Epithelial cell of prostate (primary cell): ENCODE measurements around the gene ACOT4.
"Not testable (repeated sequence)": the region's sequence is repeated elsewhere in the genome, so short reads cannot be mapped to it uniquely, and the experiment has no call there.

Experiments
- DNase-seq: peaks from one replicate; pipeline ENCODE4 v3.0.0-alpha.2; 2011; ENCODE audit warnings: low read depth, low spot score
- H3K27ac ChIP-seq: fragments of 450-650 bp; 2 replicates; pipeline ENCODE4 v1.5.1; 2017; ENCODE audit warnings: mild to moderate bottlenecking

The ACOT4 gene

GRCh38 chr14:73591690-73592449, at the start of gene ACOT4:
TSS of gene ACOT4 (plus strand) at chr14:73591873. CDS start at chr14:73591960, 87 bp downstream.
- DNase-seq: no peak
- H3K27ac ChIP-seq: no peak within 1 kb of the TSS

- H3K27ac ChIP-seq, DNase-seq: not testable (repeated sequence)
Observed at GRCh38 chr14:73542961-73543360, 48.7 kb upstream of the ACOT4 start.

- not testable (repeated sequence) for H3K27ac ChIP-seq, DNase-seq
Observed at GRCh38 chr14:73545353-73545752, 46.3 kb upstream of the ACOT4 start.

- DNase-seq, H3K27ac ChIP-seq: not testable (repeated sequence)
Observed at GRCh38 chr14:73549097-73549496, 42.6 kb upstream of the ACOT4 start.

GRCh38 chr14:73549889-73550524, 41.7 kb upstream of the ACOT4 start:
- not testable (repeated sequence) for DNase-seq, H3K27ac ChIP-seq

GRCh38 chr14:73553845-73554244, 37.8 kb upstream of the ACOT4 start:
- DNase-seq: no peak
- no peak overlapping the region for H3K27ac ChIP-seq

- DNase-seq, H3K27ac ChIP-seq: not testable (repeated sequence)
Observed at GRCh38 chr14:73557201-73557600, 34.5 kb upstream of the ACOT4 start.

GRCh38 chr14:73558238-73558637, 33.4 kb upstream of the ACOT4 start:
- not testable (repeated sequence) for H3K27ac ChIP-seq, DNase-seq

GRCh38 chr14:73562256-73562655, 29.4 kb upstream of the ACOT4 start:
- DNase-seq, H3K27ac ChIP-seq: not testable (repeated sequence)

GRCh38 chr14:73562696-73563095, 29.0 kb upstream of the ACOT4 start:
- not testable (repeated sequence) for H3K27ac ChIP-seq, DNase-seq

- DNase-seq, H3K27ac ChIP-seq: not testable (repeated sequence)
Observed at GRCh38 chr14:73566431-73566830, 25.2 kb upstream of the ACOT4 start.

- H3K27ac ChIP-seq, DNase-seq: not testable (repeated sequence)
Observed at GRCh38 chr14:73566935-73567334, 24.7 kb upstream of the ACOT4 start.

- DNase-seq: no peak
- H3K27ac ChIP-seq: no peak overlapping the region
Observed at GRCh38 chr14:73567358-73567757, 24.3 kb upstream of the ACOT4 start.

- no peak for DNase-seq
- peak overlapping the region; percentile 72 for H3K27ac ChIP-seq
Observed at GRCh38 chr14:73567951-73568885, 23.5 kb upstream of the ACOT4 start.

GRCh38 chr14:73568886-73569184, 22.8 kb upstream of the ACOT4 start:
- peak overlapping the region; percentile 72 for H3K27ac ChIP-seq
- DNase-seq: not testable (repeated sequence)

- DNase-seq: not testable (repeated sequence)
- H3K27ac ChIP-seq: peak within 1 kb of the TSS; percentile 72
Observed at GRCh38 chr14:73569185-73569958, 22.3 kb upstream of the ACOT4 start, which contains the start of gene ACOT2. TSS of gene ACOT2 (plus strand) at chr14:73569213. CDS start at chr14:73569241, 28 bp downstream.

GRCh38 chr14:73570913-73571312, 20.8 kb upstream of the ACOT4 start:
- not testable (repeated sequence) for DNase-seq, H3K27ac ChIP-seq

- DNase-seq, H3K27ac ChIP-seq: not testable (repeated sequence)
Observed at GRCh38 chr14:73573034-73573433, 18.6 kb upstream of the ACOT4 start.

GRCh38 chr14:73573740-73574139, 17.9 kb upstream of the ACOT4 start:
- not testable (repeated sequence) for DNase-seq, H3K27ac ChIP-seq

GRCh38 chr14:73574251-73574650, 17.4 kb upstream of the ACOT4 start:
- not testable (repeated sequence) for DNase-seq, H3K27ac ChIP-seq
